ENCODE measurements around the gene OCA2.
"Not testable (repeated sequence)": the region's sequence is repeated elsewhere in the genome, so short reads cannot be mapped to it uniquely, and the experiment has no call there.

The OCA2 gene

DNA sequence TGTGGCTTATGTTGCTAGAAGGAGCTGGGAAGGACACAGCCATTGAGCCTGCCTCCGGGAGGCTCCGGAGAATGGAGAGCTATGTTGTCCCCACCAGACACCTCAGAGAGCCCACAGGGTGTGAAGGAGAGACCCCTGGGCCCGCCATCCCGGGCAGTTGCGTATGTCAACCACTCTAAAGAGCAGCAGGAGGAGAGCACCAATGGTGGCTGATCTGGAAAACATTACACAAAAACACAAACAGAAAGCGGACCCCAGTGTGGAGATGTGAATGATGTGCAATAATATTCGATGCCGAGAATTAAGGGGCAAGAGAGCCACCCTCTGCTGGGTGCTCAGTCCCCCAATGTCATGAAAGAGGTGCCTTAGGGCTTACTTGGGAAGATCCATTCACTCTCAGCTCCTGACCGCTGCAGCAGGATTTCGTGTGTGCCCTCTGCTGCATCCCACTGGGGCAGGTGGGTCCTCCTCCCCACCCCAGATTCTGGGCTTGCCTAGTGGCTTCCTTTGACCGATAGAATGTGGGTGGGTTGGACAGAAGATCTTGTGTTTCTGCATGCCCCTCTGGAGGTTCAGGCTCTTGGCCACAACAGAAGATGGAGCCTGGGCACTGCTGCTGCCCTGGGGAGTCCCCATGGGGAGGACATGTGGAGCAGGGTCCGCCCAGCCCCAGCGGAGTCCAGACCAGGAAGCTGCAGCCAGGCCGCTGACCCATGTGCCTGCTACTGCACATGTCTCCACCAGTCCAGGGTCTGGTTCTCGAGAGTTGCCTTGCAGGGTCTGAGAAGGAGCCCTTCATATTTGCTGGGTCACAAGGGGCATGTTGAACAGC lies 245.3 kb downstream of the OCA2 start:
- H3K9me3 Mint-ChIP-seq: peaks cover 31% of the 10 kb centered on the region
- TF ChIP-seq, protein P1, sequence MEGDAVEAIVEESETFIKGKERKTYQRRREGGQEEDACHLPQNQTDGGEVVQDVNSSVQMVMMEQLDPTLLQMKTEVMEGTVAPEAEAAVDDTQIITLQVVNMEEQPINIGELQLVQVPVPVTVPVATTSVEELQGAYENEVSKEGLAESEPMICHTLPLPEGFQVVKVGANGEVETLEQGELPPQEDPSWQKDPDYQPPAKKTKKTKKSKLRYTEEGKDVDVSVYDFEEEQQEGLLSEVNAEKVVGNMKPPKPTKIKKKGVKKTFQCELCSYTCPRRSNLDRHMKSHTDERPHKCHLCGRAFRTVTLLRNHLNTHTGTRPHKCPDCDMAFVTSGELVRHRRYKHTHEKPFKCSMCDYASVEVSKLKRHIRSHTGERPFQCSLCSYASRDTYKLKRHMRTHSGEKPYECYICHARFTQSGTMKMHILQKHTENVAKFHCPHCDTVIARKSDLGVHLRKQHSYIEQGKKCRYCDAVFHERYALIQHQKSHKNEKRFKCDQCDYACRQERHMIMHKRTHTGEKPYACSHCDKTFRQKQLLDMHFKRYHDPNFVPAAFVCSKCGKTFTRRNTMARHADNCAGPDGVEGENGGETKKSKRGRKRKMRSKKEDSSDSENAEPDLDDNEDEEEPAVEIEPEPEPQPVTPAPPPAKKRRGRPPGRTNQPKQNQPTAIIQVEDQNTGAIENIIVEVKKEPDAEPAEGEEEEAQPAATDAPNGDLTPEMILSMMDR (IDR thresholded peaks at IDR 0.05): no peak
- no peak overlapping the region for H3K27ac Mint-ChIP-seq
- H3K4me3 Mint-ChIP-seq: no peak overlapping the region
- H3K36me3 Mint-ChIP-seq (ENCODE audit: low read depth): no peaks in the 10 kb centered on the region
- no peak for DNase-seq
- H3K4me1 Mint-ChIP-seq: peaks cover 13% of the 10 kb centered on the region
- H3K27me3 Mint-ChIP-seq (ENCODE audit: low read depth, poor library complexity): peaks cover under 1% of the 10 kb centered on the region

DNA sequence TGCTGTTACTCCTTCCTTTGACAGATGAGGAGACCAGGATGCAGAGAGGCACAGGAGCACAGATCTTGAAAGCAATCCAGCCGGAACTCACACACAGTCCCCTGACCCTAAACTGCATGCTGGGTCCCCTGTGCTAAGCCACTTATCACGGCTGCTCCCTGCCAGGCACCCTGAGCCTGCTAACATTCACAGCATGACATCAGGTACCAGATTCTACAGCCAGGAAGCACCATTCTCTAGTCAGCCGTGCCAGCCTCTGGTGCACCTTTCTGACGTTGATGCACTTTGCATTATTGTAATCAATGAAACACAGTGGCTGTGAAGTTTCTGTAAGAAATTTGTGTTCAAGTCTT lies 247.3 kb downstream of the OCA2 start:
- H3K9me3 Mint-ChIP-seq: peaks cover 15% of the 10 kb centered on the region
- no peak for DNase-seq
- H3K27ac Mint-ChIP-seq: no peak overlapping the region
- H3K4me3 Mint-ChIP-seq: no peak overlapping the region
- H3K4me1 Mint-ChIP-seq: peaks cover 17% of the 10 kb centered on the region
- TF ChIP-seq, protein P1 (IDR thresholded peaks at IDR 0.05): no peak
- H3K36me3 Mint-ChIP-seq (ENCODE audit: low read depth): no peaks in the 10 kb centered on the region
- no peaks in the 10 kb centered on the region for H3K27me3 Mint-ChIP-seq (ENCODE audit: low read depth, poor library complexity)

DNA sequence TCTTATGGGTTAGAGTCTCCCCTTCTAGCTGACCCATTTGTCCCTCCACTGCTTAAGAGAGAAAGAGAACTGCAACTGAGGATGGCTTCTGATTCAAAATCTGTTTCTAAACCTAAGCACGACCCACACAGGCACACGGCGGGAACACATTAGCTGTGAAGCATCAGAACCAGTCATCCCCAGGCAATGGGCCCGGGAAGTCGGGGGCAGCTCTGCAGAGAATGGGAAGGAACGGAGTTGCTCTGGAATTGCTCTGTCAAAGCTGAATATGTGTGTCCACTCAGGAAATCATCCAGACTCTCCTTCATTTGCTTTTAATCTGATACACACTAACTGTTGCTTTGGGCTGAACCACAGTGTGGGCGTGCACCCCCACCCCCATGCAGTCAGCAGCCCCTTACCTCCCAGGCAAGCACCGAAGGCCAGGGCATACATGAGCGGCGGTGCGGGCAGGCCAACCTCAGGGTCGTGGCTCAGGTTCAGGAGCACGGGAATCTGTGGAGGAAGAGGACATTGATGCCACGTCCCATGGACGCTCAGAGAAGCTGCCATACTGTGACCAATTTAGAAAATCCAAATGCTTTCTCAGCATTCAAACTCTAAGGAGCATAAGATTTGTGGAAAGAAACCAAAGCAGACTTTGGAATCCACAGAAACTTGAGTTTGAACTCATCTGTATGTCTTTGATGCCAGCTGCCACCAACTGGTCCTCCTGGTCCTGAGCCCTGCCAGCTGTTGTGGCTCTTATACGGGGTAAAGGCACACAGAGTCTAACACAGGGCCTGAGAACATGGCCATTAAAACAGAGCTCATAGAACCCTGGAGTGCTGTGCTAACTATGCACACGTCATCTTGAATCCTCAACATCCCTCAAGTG lies 247.9 kb downstream of the OCA2 start:
- H3K4me1 Mint-ChIP-seq: peaks cover 22% of the 10 kb centered on the region
- peaks cover 14% of the 10 kb centered on the region for H3K9me3 Mint-ChIP-seq
- H3K36me3 Mint-ChIP-seq (ENCODE audit: low read depth): no peaks in the 10 kb centered on the region
- TF ChIP-seq, protein P1 (IDR thresholded peaks at IDR 0.05): no peak
- no peaks in the 10 kb centered on the region for H3K27me3 Mint-ChIP-seq (ENCODE audit: low read depth, poor library complexity)
- DNase-seq: no peak
- no peak overlapping the region for H3K27ac Mint-ChIP-seq
- no peak overlapping the region for H3K4me3 Mint-ChIP-seq

DNA sequence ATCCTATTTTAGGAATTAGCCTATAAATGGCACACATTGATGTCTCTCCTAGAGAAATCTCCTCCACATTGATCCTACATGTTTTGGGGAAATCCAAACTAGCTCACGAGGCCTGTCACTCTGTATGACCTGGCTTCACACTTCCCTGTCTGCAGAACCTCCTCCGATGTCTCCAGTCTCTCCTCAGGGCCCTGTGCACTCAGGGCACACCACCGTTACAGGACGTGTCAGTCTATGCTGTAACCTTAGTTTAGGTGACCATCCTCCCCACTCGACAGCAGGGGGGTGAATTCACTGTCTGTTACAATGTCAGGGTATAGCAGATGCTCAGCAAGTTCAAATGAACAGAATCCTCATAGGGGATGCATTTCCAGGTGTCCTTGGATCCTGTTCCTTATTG lies 249.1 kb downstream of the OCA2 start:
- no peak for DNase-seq
- H3K27me3 Mint-ChIP-seq (ENCODE audit: low read depth, poor library complexity): no peaks in the 10 kb centered on the region
- no peaks in the 10 kb centered on the region for H3K36me3 Mint-ChIP-seq (ENCODE audit: low read depth)
- TF ChIP-seq, protein P1 (IDR thresholded peaks at IDR 0.05): no peak
- no peak overlapping the region for H3K27ac Mint-ChIP-seq
- peaks cover 18% of the 10 kb centered on the region for H3K4me1 Mint-ChIP-seq
- H3K4me3 Mint-ChIP-seq: no peak overlapping the region
- peaks cover 14% of the 10 kb centered on the region for H3K9me3 Mint-ChIP-seq

DNA sequence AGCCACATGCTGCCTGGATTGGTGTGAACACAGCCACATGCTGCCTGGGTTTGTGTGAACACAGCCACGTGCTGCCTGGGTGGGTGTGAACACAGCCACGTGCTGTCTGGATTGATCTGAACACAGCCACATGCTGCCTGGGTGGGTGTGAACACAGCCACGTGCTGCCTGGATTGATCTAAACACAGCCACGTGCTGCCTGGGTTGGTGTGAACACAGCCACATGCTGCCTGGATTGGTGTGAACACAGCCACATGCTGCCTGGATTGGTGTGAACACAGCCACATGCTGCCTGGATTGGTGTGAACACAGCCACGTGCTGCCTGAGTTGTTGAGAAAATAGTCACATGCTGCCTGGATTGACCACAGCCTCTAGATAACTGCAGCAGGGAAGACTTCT lies 250.2 kb downstream of the OCA2 start:
- not testable (repeated sequence) for DNase-seq; H3K36me3 Mint-ChIP-seq (ENCODE audit: low read depth); H3K4me3 Mint-ChIP-seq; H3K27me3 Mint-ChIP-seq (ENCODE audit: low read depth, poor library complexity); H3K27ac Mint-ChIP-seq
- peaks cover 17% of the 10 kb centered on the region for H3K4me1 Mint-ChIP-seq
- peaks cover 14% of the 10 kb centered on the region for H3K9me3 Mint-ChIP-seq
